Mesenchymal stem cell (in vitro differentiated cells and primary cell): Measurements from ENCODE around the gene FHIT.

Experiments
- DNase-seq: peaks from one replicate; pipeline ENCODE4 v3.0.0-alpha.2; 2013
- H2AFZ ChIP-seq: one replicate; pipeline ENCODE4 v1.6.1; 2013; ENCODE audit warnings: low read depth, mild to moderate bottlenecking, control low read depth, inconsistent platforms, low read length, moderate library complexity
- H2AK5ac ChIP-seq: 2 replicates; pipeline ENCODE4 v1.6.1; 2013; ENCODE audit warnings: low read length, moderate library complexity, mild to moderate bottlenecking, inconsistent platforms; ENCODE audit not compliant: severe bottlenecking
- H2BK120ac ChIP-seq: one replicate; pipeline ENCODE4 v1.6.1; 2013; ENCODE audit warnings: low read depth, mild to moderate bottlenecking, inconsistent platforms, low read length, moderate library complexity
- H2BK12ac ChIP-seq, 2 experiments: one replicate each; pipeline ENCODE4 v1.6.1; 2013; ENCODE audit warnings: inconsistent platforms in 2 of 2, low read length in 2 of 2, mild to moderate bottlenecking in 2 of 2, moderate library complexity in 2 of 2, control low read depth in 1 of 2
- H2BK15ac ChIP-seq: one replicate; pipeline ENCODE4 v1.6.1; 2013; ENCODE audit warnings: mild to moderate bottlenecking, low read depth, inconsistent platforms; ENCODE audit not compliant: poor library complexity, severe bottlenecking
- H2BK5ac ChIP-seq: 2 replicates; pipeline ENCODE4 v1.6.1; 2013; ENCODE audit warnings: low read depth, mild to moderate bottlenecking, low read length, control low read depth, inconsistent platforms; ENCODE audit not compliant: poor library complexity, severe bottlenecking
- H3K14ac ChIP-seq, 2 experiments: one replicate each; pipeline ENCODE4 v1.6.1; 2013; ENCODE audit warnings: inconsistent platforms in 2 of 2, low read length in 2 of 2, control low read depth in 1 of 2, mild to moderate bottlenecking in 1 of 2, moderate library complexity in 1 of 2
- H3K18ac ChIP-seq, 2 experiments: one replicate each; pipeline ENCODE4 v1.6.1; 2013; ENCODE audit warnings: inconsistent platforms in 2 of 2, low read length in 2 of 2, control low read depth in 1 of 2, low read depth in 1 of 2, mild to moderate bottlenecking in 1 of 2
- H3K23ac ChIP-seq, 2 experiments: one replicate each; pipeline ENCODE4 v1.6.1; 2013; ENCODE audit warnings: inconsistent platforms in 2 of 2, low read length in 2 of 2, mild to moderate bottlenecking in 2 of 2, moderate library complexity in 2 of 2, control low read depth in 1 of 2
- H3K27ac ChIP-seq: 2 replicates; pipeline ENCODE4 v1.5.1; 2013; ENCODE audit warnings: mild to moderate bottlenecking, moderate library complexity, low read length, control low read depth, inconsistent platforms; ENCODE audit not compliant: poor library complexity, severe bottlenecking
- H3K27me3 ChIP-seq, 2 experiments: 2 replicates each; pipeline versions ENCODE4 v1.6.1 to v1.7.0; 2013; ENCODE audit warnings: low read length in 2 of 2, mild to moderate bottlenecking in 2 of 2, moderate library complexity in 2 of 2, control low read depth in 1 of 2, inconsistent platforms in 1 of 2; ENCODE audit not compliant: control insufficient read depth in 1 of 2, insufficient read depth in 1 of 2
- H3K36me3 ChIP-seq, 2 experiments: 2 replicates each; pipeline versions ENCODE4 v1.6.1 to v1.7.0; 2013; ENCODE audit warnings: low read length in 2 of 2, control low read depth in 1 of 2, inconsistent platforms in 1 of 2, low read depth in 1 of 2, mild to moderate bottlenecking in 1 of 2; ENCODE audit not compliant: insufficient read depth in 2 of 2, control insufficient read depth in 1 of 2
- H3K4ac ChIP-seq, 2 experiments: one replicate each; pipeline ENCODE4 v1.6.1; 2013; ENCODE audit warnings: inconsistent platforms in 2 of 2, low read length in 2 of 2, mild to moderate bottlenecking in 2 of 2, moderate library complexity in 2 of 2, control low read depth in 1 of 2, low read depth in 1 of 2
- H3K4me1 ChIP-seq: 2 replicates; pipeline ENCODE4 v1.6.1; 2013; ENCODE audit warnings: low read depth, low read length, control low read depth; ENCODE audit not compliant: control insufficient read depth, insufficient read depth
- H3K4me2 ChIP-seq: 2 replicates; pipeline ENCODE4 v1.6.1; 2013; ENCODE audit warnings: low read length, mild to moderate bottlenecking, inconsistent platforms; ENCODE audit not compliant: poor library complexity, severe bottlenecking
- H3K4me3 ChIP-seq, 2 experiments: 2 replicates each; pipeline versions ENCODE4 v1.5.1 to v1.7.0; 2013; ENCODE audit warnings: low read length in 2 of 2, mild to moderate bottlenecking in 2 of 2, control low read depth in 1 of 2, low read depth in 1 of 2; ENCODE audit not compliant: insufficient read depth in 1 of 2
- H3K79me1 ChIP-seq: replicated peaks from 2 replicates; pipeline ENCODE4 v1.6.1; 2013; ENCODE audit warnings: mild to moderate bottlenecking, control low read depth, low read length, inconsistent platforms; ENCODE audit not compliant: poor library complexity, severe bottlenecking
- H3K9ac ChIP-seq: 2 replicates; pipeline ENCODE4 v1.7.0; 2013; ENCODE audit warnings: mild to moderate bottlenecking, low read length, moderate library complexity
- H3K9me3 ChIP-seq: 2 replicates; pipeline ENCODE4 v1.7.0; 2013; ENCODE audit warnings: mild to moderate bottlenecking, low read length; ENCODE audit not compliant: control insufficient read depth
- H4K8ac ChIP-seq: one replicate; pipeline ENCODE4 v1.6.1; 2013; ENCODE audit warnings: inconsistent platforms, mild to moderate bottlenecking, low read length, moderate library complexity
- H4K91ac ChIP-seq: one replicate; pipeline ENCODE4 v1.6.1; 2013; ENCODE audit warnings: mild to moderate bottlenecking, low read length, inconsistent platforms
- WGBS: methylation state at CpG from one replicate; pipeline ENCODE4 v1.1.7; 2013; ENCODE audit warnings: mixed read lengths; 5-methylcytosine and 5-hydroxymethylcytosine counted together

The FHIT gene

GRCh38 chr3:61177450-61177849 is 73.8 kb downstream of the FHIT start:
- H2AK5ac ChIP-seq: no peak overlapping the region
- no peak overlapping the region for H3K9ac ChIP-seq

GRCh38 chr3:61173676-61174075 is 77.6 kb downstream of the FHIT start:
- Histone ChIP-seq H3K79me1 (no peaks in the 10 kb centered on the region), H3K36me3 (no peaks in the 10 kb centered on the region), H3K4ac (no peak overlapping the region), H3K27ac (no peak overlapping the region), H3K4me2 (no peak overlapping the region), H3K9me3 (no peaks in the 10 kb centered on the region), H3K23ac (no peak overlapping the region), H3K9ac (no peak overlapping the region), H4K8ac (no peak overlapping the region), H4K91ac (no peak overlapping the region), H2BK120ac (no peak overlapping the region), H3K14ac (no peak overlapping the region), H3K27me3 (no peaks in the 10 kb centered on the region), H2AFZ (no peak overlapping the region), H2BK5ac (no peak overlapping the region), H3K4me3 (no peak overlapping the region), H2BK15ac (no peak overlapping the region), H2BK12ac (no peak overlapping the region), H2AK5ac (no peak overlapping the region), H3K18ac (no peak overlapping the region), H3K4me1 (peaks cover 4% of the 10 kb centered on the region)
- DNase-seq: no peak

More at GRCh38 chr3:61177450-61177849, 73.8 kb downstream of the FHIT start:
- no peak overlapping the region for H4K91ac ChIP-seq
- H3K18ac ChIP-seq: no peak overlapping the region
- H3K27me3 ChIP-seq: no peaks in the 10 kb centered on the region
- H3K4me3 ChIP-seq: no peak overlapping the region
- no peak for DNase-seq
- H2BK120ac ChIP-seq: no peak overlapping the region
- no peak overlapping the region for H3K27ac ChIP-seq
- H2BK5ac ChIP-seq: no peak overlapping the region
- H3K4ac ChIP-seq: no peak overlapping the region
- no peak overlapping the region for H2AFZ ChIP-seq
- H3K36me3 ChIP-seq: no peaks in the 10 kb centered on the region
- H3K14ac ChIP-seq: no peak overlapping the region
- H3K23ac ChIP-seq: no peak overlapping the region
- no peak overlapping the region for H2BK15ac ChIP-seq
- no peak overlapping the region for H4K8ac ChIP-seq
- WGBS: 85% methylated on average over 2 of the region's 2 CpGs
- H3K79me1 ChIP-seq: no peaks in the 10 kb centered on the region
- H3K9me3 ChIP-seq: no peaks in the 10 kb centered on the region
- no peak overlapping the region for H2BK12ac ChIP-seq
- peaks cover 5% of the 10 kb centered on the region for H3K4me1 ChIP-seq
- no peak overlapping the region for H3K4me2 ChIP-seq

- Histone ChIP-seq H3K27me3 (no peaks in the 10 kb centered on the region), H3K4ac (no peak overlapping the region), H3K14ac (no peak overlapping the region), H2BK15ac (no peak overlapping the region), H2BK12ac (no peak overlapping the region), H3K18ac (no peak overlapping the region), H2AK5ac (no peak overlapping the region), H3K4me2 (no peak overlapping the region), H3K79me1 (no peaks in the 10 kb centered on the region), H3K36me3 (no peaks in the 10 kb centered on the region), H3K9me3 (no peaks in the 10 kb centered on the region), H3K4me1 (peaks cover 4% of the 10 kb centered on the region), H3K4me3 (no peak overlapping the region), H3K23ac (no peak overlapping the region), H4K8ac (no peak overlapping the region), H2BK120ac (no peak overlapping the region), H2BK5ac (no peak overlapping the region), H3K9ac (no peak overlapping the region), H3K27ac (no peak overlapping the region), H2AFZ (no peak overlapping the region), H4K91ac (no peak overlapping the region)
- WGBS: 25% methylated on average over 2 of the region's 2 CpGs
- no peak for DNase-seq
Observed at GRCh38 chr3:61172684-61173083, 78.6 kb downstream of the FHIT start.

- H4K91ac ChIP-seq: no peak overlapping the region
- H2BK15ac ChIP-seq: no peak overlapping the region
- H3K4me1 ChIP-seq: peaks cover 4% of the 10 kb centered on the region
- H3K18ac ChIP-seq: no peak overlapping the region
- no peak overlapping the region for H3K9ac ChIP-seq
- no peak for DNase-seq
- H3K23ac ChIP-seq: no peak overlapping the region
- no peak overlapping the region for H2BK12ac ChIP-seq
- no peak overlapping the region for H4K8ac ChIP-seq
- H3K4me2 ChIP-seq: no peak overlapping the region
- H2BK5ac ChIP-seq: no peak overlapping the region
- H3K79me1 ChIP-seq: no peaks in the 10 kb centered on the region
- H2AK5ac ChIP-seq: no peak overlapping the region
- H2AFZ ChIP-seq: no peak overlapping the region
- H2BK120ac ChIP-seq: no peak overlapping the region
- no CpG with 5 or more reads among the region's 1 CpG for WGBS
- H3K4ac ChIP-seq: no peak overlapping the region
- H3K27me3 ChIP-seq: no peaks in the 10 kb centered on the region
- H3K4me3 ChIP-seq: no peak overlapping the region
- H3K14ac ChIP-seq: no peak overlapping the region
- H3K36me3 ChIP-seq: no peaks in the 10 kb centered on the region
- H3K9me3 ChIP-seq: no peaks in the 10 kb centered on the region
- H3K27ac ChIP-seq: no peak overlapping the region
Observed at GRCh38 chr3:61172203-61172602, 79.0 kb downstream of the FHIT start.
